WTC11 (cell line): Measurements from ENCODE around the gene TSSC4. TPM values are rescaled to one million over a fixed set of nuclear protein-coding genes. Genes with fewer than 3 reads are reported as not detected.

Experiments used
- ATAC-seq: fragments of 200-7000 bp; cut with Tn5 transposase; 2 replicates; pipeline ENCODE4 v1.10.0; 2021; ENCODE audit warnings: mild to moderate bottlenecking, moderate library complexity
- CTCF ChIA-PET: fragments of 300-600 bp; sonication (Branson Sonifier 250); formaldehyde crosslinking; loops from one replicate; lab custom pipeline; 2021; ENCODE audit warnings: antibody characterized with exemption; lab: Charles Lee
- POLR2A ChIA-PET: fragments of 350-600 bp; sonication (Branson Sonifier 250); formaldehyde crosslinking; loops from one replicate; lab custom pipeline; 2021; ENCODE audit warnings: antibody characterized with exemption; lab: Charles Lee
- DNase-seq: peaks from one replicate; pipeline ENCODE4 v3.0.0; 2021; ENCODE audit warnings: low spot score
- H3K27ac Mint-ChIP-seq: 2 replicates; pipeline ENCODE4 v1.8.0; 2021; ENCODE audit warnings: mixed read lengths
- H3K27me3 Mint-ChIP-seq: 2 replicates; pipeline ENCODE4 v1.8.0; 2021; ENCODE audit warnings: low read depth, mild to moderate bottlenecking, moderate library complexity, mixed read lengths
- H3K36me3 Mint-ChIP-seq: 2 replicates; pipeline ENCODE4 v1.8.0; 2021; ENCODE audit warnings: mixed read lengths
- H3K4me1 Mint-ChIP-seq: 2 replicates; pipeline ENCODE4 v1.8.0; 2022; ENCODE audit warnings: mixed read lengths
- H3K4me3 Mint-ChIP-seq: 2 replicates; pipeline ENCODE4 v1.8.0; 2021; ENCODE audit warnings: mild to moderate bottlenecking, moderate library complexity, mixed read lengths
- H3K9me3 Mint-ChIP-seq: 2 replicates; pipeline ENCODE4 v1.8.0; 2021; ENCODE audit warnings: mixed read lengths
- EMX1 ChIP-seq: fragments of 250-450 bp; sonication (Bioruptor Pico); IDR thresholded peaks from 2 replicates; pipeline ENCODE4 v1.8.0; 2021; ENCODE audit warnings: mild to moderate bottlenecking
- FOXJ3 ChIP-seq: sonication (generic); formaldehyde crosslinking; IDR thresholded peaks from 2 replicates; pipeline ENCODE4 v1.9.0; 2021; ENCODE audit warnings: missing genetic modification reagents, mild to moderate bottlenecking, borderline replicate concordance
- GABPB1 ChIP-seq: sonication (generic); formaldehyde crosslinking; IDR thresholded peaks from 2 replicates; pipeline ENCODE4 v1.8.1; 2023; ENCODE audit warnings: mild to moderate bottlenecking, missing genetic modification reagents
- NFYB ChIP-seq: sonication (generic); formaldehyde crosslinking; conservative IDR thresholded peaks from 2 replicates; pipeline ENCODE4 v1.8.0; 2022; ENCODE audit warnings: low read depth, missing genetic modification reagents
- SMAD4 ChIP-seq: sonication (generic); formaldehyde crosslinking; IDR thresholded peaks from 2 replicates; pipeline ENCODE4 v1.8.0; 2022; ENCODE audit warnings: mild to moderate bottlenecking, missing genetic modification reagents
- TCF7 ChIP-seq: sonication (generic); formaldehyde crosslinking; IDR thresholded peaks from 2 replicates; pipeline ENCODE4 v1.8.0; 2022; ENCODE audit warnings: mild to moderate bottlenecking, low read depth, missing genetic modification reagents, moderate library complexity
- TEAD4 ChIP-seq: sonication (generic); formaldehyde crosslinking; IDR thresholded peaks from 2 replicates; pipeline ENCODE4 v1.8.0; 2022; ENCODE audit warnings: mild to moderate bottlenecking, missing genetic modification reagents
- ZBTB21 ChIP-seq: sonication (generic); formaldehyde crosslinking; IDR thresholded peaks from 2 replicates; pipeline ENCODE4 v1.8.1; 2023; ENCODE audit warnings: mild to moderate bottlenecking, missing genetic modification reagents, borderline replicate concordance
- ZNF232 ChIP-seq: sonication (generic); formaldehyde crosslinking; IDR thresholded peaks from 2 replicates; pipeline ENCODE4 v1.8.0; 2022; ENCODE audit warnings: mild to moderate bottlenecking, missing genetic modification reagents
- ZNF263 ChIP-seq: sonication (generic); formaldehyde crosslinking; IDR thresholded peaks from 2 replicates; pipeline ENCODE4 v1.8.1; 2022; ENCODE audit warnings: low read depth, mild to moderate bottlenecking, moderate library complexity, missing genetic modification reagents
- total RNA-seq: library from RNA; stranded (reverse); gene quantifications from 3 replicates; pipeline ENCODE4 v1.2.3, GENCODE V29; 2021
- TF ChIP-seq, protein P1 (sequence below): fragments of 250-450 bp; sonication (Bioruptor Pico); conservative IDR thresholded peaks from 2 replicates; pipeline ENCODE4 v1.9.0; 2021; ENCODE audit warnings: mild to moderate bottlenecking
- TF ChIP-seq, protein P2 (sequence below): sonication (generic); formaldehyde crosslinking; IDR thresholded peaks from 2 replicates; pipeline ENCODE4 v1.8.0; 2022; ENCODE audit warnings: mild to moderate bottlenecking, missing genetic modification reagents
- TF ChIP-seq, protein P3 (sequence below): sonication (generic); formaldehyde crosslinking; IDR thresholded peaks from 2 replicates; pipeline ENCODE4 v1.8.1; 2023; ENCODE audit warnings: mild to moderate bottlenecking, missing genetic modification reagents, moderate library complexity
- TF ChIP-seq, protein P4 (sequence below): sonication (generic); formaldehyde crosslinking; IDR thresholded peaks from 2 replicates; pipeline ENCODE4 v1.8.1; 2022; ENCODE audit warnings: low read depth, missing genetic modification reagents, borderline replicate concordance
- TF ChIP-seq, protein P5 (sequence below): sonication (generic); formaldehyde crosslinking; IDR thresholded peaks from 2 replicates; pipeline ENCODE4 v1.8.1; 2022; ENCODE audit warnings: low read depth, mild to moderate bottlenecking, moderate library complexity, missing genetic modification reagents, borderline replicate concordance
- TF ChIP-seq, protein P6 (sequence below): sonication (generic); formaldehyde crosslinking; IDR thresholded peaks from 2 replicates; pipeline ENCODE4 v1.8.1; 2023; ENCODE audit warnings: mild to moderate bottlenecking, moderate library complexity, missing genetic modification reagents
- TF ChIP-seq, protein P7 (sequence below): fragments of 250-450 bp; sonication (Bioruptor Pico); IDR thresholded peaks from 2 replicates; pipeline ENCODE4 v1.9.0; 2021; ENCODE audit warnings: mild to moderate bottlenecking
- TF ChIP-seq, protein P8 (sequence below): sonication (generic); formaldehyde crosslinking; IDR thresholded peaks from 2 replicates; pipeline ENCODE4 v1.8.1; 2023; ENCODE audit warnings: mild to moderate bottlenecking, missing genetic modification reagents, borderline replicate concordance

The TSSC4 gene
- total RNA-seq, 1 experiment from 2014 or later, result 41.4 TPM

DNA sequence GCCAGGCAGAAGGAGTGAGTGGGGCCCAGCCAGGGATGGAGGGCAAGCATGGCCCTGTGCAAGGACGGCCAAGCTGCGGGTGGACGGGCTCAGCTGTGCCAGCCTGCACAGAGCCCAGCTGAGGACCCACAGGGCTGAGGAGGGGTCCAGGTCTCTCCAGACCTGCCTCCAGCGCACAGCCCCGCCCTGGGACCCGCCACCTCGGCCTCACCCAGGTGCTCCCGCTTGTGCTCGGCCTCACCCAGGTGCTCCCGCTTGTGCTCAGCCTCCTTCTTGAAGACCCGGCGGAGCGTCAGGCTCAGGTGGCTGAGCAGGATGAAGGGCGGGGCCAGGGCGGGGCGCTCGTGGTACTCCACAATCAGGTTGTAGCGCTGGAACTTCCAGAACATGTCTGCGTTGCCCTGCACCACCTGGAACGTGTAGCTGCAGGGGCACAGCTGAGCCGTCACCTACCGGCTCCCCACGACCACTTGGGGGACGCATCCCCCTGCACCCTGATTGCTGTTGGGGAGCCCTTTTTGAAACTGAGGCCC lies 6.4 kb downstream of the TSSC4 start:
- ATAC-seq (no peak), DNase-seq (no peak)
- Mint-ChIP-seq H3K36me3 (peaks cover 7% of the 10 kb centered on the region; the same call in 1 of the 2 replicates), H3K9me3 (no peaks in the 10 kb centered on the region), H3K27ac (no peak overlapping the region), H3K4me1 (no peaks in the 10 kb centered on the region), H3K27me3 (no peaks in the 10 kb centered on the region), H3K4me3 (no peak overlapping the region)
- CTCF ChIA-PET, result interaction anchor here (1.2 kb wide), 1 partner anchor 124 kb away, joined by 3 read pairs; no protein-coding TSS in a partner anchor
- POLR2A ChIA-PET, result no interaction called here
- TF ChIP-seq, protein P1, sequence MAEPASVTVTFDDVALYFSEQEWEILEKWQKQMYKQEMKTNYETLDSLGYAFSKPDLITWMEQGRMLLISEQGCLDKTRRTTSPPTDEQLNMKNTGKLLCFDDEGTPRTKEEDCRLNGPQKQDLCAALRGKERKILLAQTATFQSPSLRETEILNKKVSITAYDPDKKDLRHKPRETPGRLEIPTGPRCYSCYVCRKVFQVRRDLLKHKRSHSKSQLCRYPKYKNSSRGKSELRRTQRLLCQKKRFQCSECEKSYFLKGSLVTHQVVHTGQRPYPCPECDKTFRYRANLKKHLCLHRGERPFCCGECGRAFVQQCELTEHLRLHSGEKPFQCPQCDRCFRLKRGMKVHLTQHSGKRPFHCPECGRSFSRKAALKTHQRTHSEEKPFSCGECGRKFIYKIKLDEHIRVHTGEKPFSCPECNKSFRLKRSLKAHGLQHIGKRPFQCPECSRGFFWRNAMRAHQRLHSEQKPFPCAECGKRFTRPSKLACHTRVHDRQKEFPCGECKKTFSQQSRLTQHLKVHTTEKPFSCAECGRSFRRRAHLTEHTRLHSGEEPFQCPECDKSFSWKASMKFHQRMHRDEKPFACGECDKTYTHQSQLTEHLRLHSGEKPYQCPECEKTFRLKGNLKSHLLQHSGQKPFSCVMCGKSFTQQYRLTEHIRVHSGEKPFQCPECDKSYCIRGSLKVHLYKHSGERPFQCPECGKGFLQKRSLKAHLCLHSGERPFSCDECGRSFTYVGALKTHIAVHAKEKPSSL (CRISPR knock-in tag), result no peak
- TF ChIP-seq ZNF263 (CRISPR knock-in tag), result peak; percentile 60; the same call in 1 of the 2 replicates

DNA sequence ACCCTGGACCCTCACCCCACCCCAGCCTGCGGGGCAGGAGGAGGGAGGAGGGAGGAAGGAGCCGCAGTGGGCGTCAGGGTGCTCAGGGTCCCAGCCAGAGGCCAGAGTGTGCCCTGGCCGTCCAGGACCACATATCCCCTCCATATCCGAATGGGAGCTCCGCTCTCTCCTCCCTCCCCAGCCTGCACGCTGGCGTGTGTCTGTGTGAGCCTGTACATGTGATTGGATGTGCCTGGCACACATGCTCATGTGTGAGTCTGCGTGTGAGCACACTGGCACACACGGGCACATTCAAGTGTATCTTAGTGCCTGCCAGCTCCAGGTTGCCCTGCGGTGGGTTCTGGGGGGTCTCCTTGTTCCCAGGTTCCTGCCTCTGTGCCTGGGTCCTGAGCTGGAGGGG lies 8.1 kb downstream of the TSSC4 start:
- no peaks in the 10 kb centered on the region for H3K27me3 Mint-ChIP-seq
- DNase-seq (no peak), ATAC-seq (no peak)
- H3K36me3 Mint-ChIP-seq, result no peaks in the 10 kb centered on the region
- POLR2A ChIA-PET, result no interaction called here
- no peaks in the 10 kb centered on the region for H3K9me3 Mint-ChIP-seq
- H3K4me1 Mint-ChIP-seq, result no peaks in the 10 kb centered on the region
- H3K27ac Mint-ChIP-seq, result no peak overlapping the region
- CTCF ChIA-PET, result interaction anchor here (0.5 to 2.7 kb wide), 5 partner anchors 8 to 576 kb away, joined by 3 to 22 read pairs (median 8); partner anchors contain the start of gene TSSC4
- no peak overlapping the region for H3K4me3 Mint-ChIP-seq
- TF ChIP-seq TEAD4 (no peak), ZNF232 (CRISPR knock-in tag) (no peak), TCF7 (CRISPR knock-in tag) (no peak), FOXJ3 (CRISPR knock-in tag) (no peak), NFYB (CRISPR knock-in tag) (no peak), ZBTB21 (no peak), GABPB1 (CRISPR knock-in tag) (no peak), EMX1 (CRISPR knock-in tag) (no peak), SMAD4 (no peak)
- TF ChIP-seq, protein P2, sequence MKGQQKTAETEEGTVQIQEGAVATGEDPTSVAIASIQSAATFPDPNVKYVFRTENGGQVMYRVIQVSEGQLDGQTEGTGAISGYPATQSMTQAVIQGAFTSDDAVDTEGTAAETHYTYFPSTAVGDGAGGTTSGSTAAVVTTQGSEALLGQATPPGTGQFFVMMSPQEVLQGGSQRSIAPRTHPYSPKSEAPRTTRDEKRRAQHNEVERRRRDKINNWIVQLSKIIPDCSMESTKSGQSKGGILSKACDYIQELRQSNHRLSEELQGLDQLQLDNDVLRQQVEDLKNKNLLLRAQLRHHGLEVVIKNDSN (CRISPR knock-in tag), result no peak
- TF ChIP-seq, protein P3, sequence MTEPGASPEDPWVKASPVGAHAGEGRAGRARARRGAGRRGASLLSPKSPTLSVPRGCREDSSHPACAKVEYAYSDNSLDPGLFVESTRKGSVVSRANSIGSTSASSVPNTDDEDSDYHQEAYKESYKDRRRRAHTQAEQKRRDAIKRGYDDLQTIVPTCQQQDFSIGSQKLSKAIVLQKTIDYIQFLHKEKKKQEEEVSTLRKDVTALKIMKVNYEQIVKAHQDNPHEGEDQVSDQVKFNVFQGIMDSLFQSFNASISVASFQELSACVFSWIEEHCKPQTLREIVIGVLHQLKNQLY, result no peak
- TF ChIP-seq, protein P4, sequence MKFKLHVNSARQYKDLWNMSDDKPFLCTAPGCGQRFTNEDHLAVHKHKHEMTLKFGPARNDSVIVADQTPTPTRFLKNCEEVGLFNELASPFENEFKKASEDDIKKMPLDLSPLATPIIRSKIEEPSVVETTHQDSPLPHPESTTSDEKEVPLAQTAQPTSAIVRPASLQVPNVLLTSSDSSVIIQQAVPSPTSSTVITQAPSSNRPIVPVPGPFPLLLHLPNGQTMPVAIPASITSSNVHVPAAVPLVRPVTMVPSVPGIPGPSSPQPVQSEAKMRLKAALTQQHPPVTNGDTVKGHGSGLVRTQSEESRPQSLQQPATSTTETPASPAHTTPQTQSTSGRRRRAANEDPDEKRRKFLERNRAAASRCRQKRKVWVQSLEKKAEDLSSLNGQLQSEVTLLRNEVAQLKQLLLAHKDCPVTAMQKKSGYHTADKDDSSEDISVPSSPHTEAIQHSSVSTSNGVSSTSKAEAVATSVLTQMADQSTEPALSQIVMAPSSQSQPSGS (CRISPR knock-in tag), result no peak
- TF ChIP-seq, protein P5, sequence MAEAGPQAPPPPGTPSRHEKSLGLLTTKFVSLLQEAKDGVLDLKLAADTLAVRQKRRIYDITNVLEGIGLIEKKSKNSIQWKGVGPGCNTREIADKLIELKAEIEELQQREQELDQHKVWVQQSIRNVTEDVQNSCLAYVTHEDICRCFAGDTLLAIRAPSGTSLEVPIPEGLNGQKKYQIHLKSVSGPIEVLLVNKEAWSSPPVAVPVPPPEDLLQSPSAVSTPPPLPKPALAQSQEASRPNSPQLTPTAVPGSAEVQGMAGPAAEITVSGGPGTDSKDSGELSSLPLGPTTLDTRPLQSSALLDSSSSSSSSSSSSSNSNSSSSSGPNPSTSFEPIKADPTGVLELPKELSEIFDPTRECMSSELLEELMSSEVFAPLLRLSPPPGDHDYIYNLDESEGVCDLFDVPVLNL, result no peak
- TF ChIP-seq, protein P6, sequence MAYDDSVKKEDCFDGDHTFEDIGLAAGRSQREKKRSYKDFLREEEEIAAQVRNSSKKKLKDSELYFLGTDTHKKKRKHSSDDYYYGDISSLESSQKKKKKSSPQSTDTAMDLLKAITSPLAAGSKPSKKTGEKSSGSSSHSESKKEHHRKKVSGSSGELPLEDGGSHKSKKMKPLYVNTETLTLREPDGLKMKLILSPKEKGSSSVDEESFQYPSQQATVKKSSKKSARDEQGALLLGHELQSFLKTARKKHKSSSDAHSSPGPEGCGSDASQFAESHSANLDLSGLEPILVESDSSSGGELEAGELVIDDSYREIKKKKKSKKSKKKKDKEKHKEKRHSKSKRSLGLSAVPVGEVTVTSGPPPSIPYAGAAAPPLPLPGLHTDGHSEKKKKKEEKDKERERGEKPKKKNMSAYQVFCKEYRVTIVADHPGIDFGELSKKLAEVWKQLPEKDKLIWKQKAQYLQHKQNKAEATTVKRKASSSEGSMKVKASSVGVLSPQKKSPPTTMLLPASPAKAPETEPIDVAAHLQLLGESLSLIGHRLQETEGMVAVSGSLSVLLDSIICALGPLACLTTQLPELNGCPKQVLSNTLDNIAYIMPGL (CRISPR knock-in tag), result no peak
- TF ChIP-seq, protein P7, sequence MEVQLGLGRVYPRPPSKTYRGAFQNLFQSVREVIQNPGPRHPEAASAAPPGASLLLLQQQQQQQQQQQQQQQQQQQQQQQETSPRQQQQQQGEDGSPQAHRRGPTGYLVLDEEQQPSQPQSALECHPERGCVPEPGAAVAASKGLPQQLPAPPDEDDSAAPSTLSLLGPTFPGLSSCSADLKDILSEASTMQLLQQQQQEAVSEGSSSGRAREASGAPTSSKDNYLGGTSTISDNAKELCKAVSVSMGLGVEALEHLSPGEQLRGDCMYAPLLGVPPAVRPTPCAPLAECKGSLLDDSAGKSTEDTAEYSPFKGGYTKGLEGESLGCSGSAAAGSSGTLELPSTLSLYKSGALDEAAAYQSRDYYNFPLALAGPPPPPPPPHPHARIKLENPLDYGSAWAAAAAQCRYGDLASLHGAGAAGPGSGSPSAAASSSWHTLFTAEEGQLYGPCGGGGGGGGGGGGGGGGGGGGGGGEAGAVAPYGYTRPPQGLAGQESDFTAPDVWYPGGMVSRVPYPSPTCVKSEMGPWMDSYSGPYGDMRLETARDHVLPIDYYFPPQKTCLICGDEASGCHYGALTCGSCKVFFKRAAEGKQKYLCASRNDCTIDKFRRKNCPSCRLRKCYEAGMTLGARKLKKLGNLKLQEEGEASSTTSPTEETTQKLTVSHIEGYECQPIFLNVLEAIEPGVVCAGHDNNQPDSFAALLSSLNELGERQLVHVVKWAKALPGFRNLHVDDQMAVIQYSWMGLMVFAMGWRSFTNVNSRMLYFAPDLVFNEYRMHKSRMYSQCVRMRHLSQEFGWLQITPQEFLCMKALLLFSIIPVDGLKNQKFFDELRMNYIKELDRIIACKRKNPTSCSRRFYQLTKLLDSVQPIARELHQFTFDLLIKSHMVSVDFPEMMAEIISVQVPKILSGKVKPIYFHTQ, result no peak
- TF ChIP-seq, protein P8, sequence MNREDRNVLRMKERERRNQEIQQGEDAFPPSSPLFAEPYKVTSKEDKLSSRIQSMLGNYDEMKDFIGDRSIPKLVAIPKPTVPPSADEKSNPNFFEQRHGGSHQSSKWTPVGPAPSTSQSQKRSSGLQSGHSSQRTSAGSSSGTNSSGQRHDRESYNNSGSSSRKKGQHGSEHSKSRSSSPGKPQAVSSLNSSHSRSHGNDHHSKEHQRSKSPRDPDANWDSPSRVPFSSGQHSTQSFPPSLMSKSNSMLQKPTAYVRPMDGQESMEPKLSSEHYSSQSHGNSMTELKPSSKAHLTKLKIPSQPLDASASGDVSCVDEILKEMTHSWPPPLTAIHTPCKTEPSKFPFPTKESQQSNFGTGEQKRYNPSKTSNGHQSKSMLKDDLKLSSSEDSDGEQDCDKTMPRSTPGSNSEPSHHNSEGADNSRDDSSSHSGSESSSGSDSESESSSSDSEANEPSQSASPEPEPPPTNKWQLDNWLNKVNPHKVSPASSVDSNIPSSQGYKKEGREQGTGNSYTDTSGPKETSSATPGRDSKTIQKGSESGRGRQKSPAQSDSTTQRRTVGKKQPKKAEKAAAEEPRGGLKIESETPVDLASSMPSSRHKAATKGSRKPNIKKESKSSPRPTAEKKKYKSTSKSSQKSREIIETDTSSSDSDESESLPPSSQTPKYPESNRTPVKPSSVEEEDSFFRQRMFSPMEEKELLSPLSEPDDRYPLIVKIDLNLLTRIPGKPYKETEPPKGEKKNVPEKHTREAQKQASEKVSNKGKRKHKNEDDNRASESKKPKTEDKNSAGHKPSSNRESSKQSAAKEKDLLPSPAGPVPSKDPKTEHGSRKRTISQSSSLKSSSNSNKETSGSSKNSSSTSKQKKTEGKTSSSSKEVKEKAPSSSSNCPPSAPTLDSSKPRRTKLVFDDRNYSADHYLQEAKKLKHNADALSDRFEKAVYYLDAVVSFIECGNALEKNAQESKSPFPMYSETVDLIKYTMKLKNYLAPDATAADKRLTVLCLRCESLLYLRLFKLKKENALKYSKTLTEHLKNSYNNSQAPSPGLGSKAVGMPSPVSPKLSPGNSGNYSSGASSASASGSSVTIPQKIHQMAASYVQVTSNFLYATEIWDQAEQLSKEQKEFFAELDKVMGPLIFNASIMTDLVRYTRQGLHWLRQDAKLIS (CRISPR knock-in tag), result no peak
